ENCODE measurements around the gene PGRMC2.
"Not testable (repeated sequence)": the region's sequence is repeated elsewhere in the genome, so short reads cannot be mapped to it uniquely, and the experiment has no call there.

PGRMC2 gene

GRCh38 chr4:128279624-128280225 lies 7.9 kb downstream of the PGRMC2 start:
- peaks cover 50% of the 10 kb centered on the region for H3K9me3 Mint-ChIP-seq
- DNase-seq = no peak
- no peak overlapping the region for H3K27ac Mint-ChIP-seq
- TF ChIP-seq, protein P1, sequence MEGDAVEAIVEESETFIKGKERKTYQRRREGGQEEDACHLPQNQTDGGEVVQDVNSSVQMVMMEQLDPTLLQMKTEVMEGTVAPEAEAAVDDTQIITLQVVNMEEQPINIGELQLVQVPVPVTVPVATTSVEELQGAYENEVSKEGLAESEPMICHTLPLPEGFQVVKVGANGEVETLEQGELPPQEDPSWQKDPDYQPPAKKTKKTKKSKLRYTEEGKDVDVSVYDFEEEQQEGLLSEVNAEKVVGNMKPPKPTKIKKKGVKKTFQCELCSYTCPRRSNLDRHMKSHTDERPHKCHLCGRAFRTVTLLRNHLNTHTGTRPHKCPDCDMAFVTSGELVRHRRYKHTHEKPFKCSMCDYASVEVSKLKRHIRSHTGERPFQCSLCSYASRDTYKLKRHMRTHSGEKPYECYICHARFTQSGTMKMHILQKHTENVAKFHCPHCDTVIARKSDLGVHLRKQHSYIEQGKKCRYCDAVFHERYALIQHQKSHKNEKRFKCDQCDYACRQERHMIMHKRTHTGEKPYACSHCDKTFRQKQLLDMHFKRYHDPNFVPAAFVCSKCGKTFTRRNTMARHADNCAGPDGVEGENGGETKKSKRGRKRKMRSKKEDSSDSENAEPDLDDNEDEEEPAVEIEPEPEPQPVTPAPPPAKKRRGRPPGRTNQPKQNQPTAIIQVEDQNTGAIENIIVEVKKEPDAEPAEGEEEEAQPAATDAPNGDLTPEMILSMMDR (IDR thresholded peaks at IDR 0.05) = no peak
- no peaks in the 10 kb centered on the region for H3K4me1 Mint-ChIP-seq
- peaks cover 92% of the 10 kb centered on the region for H3K36me3 Mint-ChIP-seq (ENCODE audit: low read depth)
- H3K4me3 Mint-ChIP-seq = no peak overlapping the region
- H3K27me3 Mint-ChIP-seq (ENCODE audit: low read depth, poor library complexity) = no peaks in the 10 kb centered on the region

GRCh38 chr4:128277856-128278255 lies 9.8 kb downstream of the PGRMC2 start:
- Mint-ChIP-seq H3K27me3 (ENCODE audit: low read depth, poor library complexity) (no peaks in the 10 kb centered on the region), H3K27ac (no peak overlapping the region), H3K4me1 (no peaks in the 10 kb centered on the region), H3K9me3 (peaks cover 39% of the 10 kb centered on the region), H3K36me3 (ENCODE audit: low read depth) (peaks cover 90% of the 10 kb centered on the region), H3K4me3 (no peak overlapping the region)
- no peak for DNase-seq
- TF ChIP-seq, protein P1 (IDR thresholded peaks at IDR 0.05) = no peak

- Mint-ChIP-seq H3K27ac (no peak overlapping the region), H3K27me3 (ENCODE audit: low read depth, poor library complexity) (no peaks in the 10 kb centered on the region), H3K36me3 (ENCODE audit: low read depth) (peaks cover 87% of the 10 kb centered on the region), H3K9me3 (peaks cover 25% of the 10 kb centered on the region), H3K4me1 (no peaks in the 10 kb centered on the region), H3K4me3 (no peak overlapping the region)
- TF ChIP-seq, protein P1 (IDR thresholded peaks at IDR 0.05) = no peak
- no peak for DNase-seq
These were observed 12.3 kb downstream of the PGRMC2 start for GRCh38 chr4:128275346-128275745.

DNA sequence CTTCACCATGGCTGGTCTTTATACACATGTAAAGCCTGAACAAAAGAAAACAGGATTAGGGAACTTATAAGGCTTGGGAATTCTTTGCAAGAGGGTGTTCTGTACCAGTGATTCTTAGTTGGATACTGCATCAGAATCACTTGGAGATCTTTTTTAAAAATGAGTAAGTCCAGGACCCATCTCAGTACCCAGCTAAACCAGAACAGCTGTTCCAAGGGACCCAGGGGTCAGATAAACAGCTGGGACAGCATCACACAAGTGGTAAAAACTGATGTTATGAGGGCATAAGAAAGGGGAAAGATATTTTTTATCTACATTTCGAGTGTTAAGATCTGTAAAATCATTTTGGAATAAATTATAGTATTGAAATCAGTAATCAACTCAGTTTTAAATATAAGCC lies 16.1 kb downstream of the PGRMC2 start:
- no peaks in the 10 kb centered on the region for H3K4me1 Mint-ChIP-seq
- peaks cover 54% of the 10 kb centered on the region for H3K36me3 Mint-ChIP-seq (ENCODE audit: low read depth)
- DNase-seq = no peak
- no peak overlapping the region for H3K4me3 Mint-ChIP-seq
- H3K9me3 Mint-ChIP-seq = peaks cover 1% of the 10 kb centered on the region
- TF ChIP-seq, protein P1 (IDR thresholded peaks at IDR 0.05) = no peak
- no peaks in the 10 kb centered on the region for H3K27me3 Mint-ChIP-seq (ENCODE audit: low read depth, poor library complexity)
- no peak overlapping the region for H3K27ac Mint-ChIP-seq

GRCh38 chr4:128268970-128269369 lies 18.6 kb downstream of the PGRMC2 start:
- TF ChIP-seq, protein P1 (IDR thresholded peaks at IDR 0.05) = no peak
- Mint-ChIP-seq H3K4me3 (no peak overlapping the region), H3K36me3 (ENCODE audit: low read depth) (peaks cover 39% of the 10 kb centered on the region), H3K4me1 (no peaks in the 10 kb centered on the region), H3K9me3 (peaks cover 27% of the 10 kb centered on the region), H3K27me3 (ENCODE audit: low read depth, poor library complexity) (no peaks in the 10 kb centered on the region), H3K27ac (peak overlapping the region; percentile 15)
- DNase-seq = no peak

DNA sequence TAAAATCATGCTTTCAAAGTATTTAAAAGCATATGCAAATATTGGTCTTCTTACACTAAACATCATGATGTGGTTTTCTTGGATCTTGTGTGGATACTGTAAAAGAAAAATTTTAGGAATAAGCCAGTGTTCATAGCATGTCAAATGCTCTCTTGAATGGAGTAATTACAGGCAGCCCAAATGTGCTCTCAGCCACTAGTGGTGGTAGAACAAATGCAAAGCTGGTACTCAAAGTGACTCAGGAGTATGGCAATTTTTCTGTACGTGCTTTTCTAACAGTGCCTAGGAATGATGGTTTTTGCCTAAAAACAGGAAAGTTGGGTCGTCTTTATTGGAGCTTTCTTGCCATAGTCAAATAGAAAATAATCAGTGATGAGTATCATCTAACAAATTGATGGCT lies 19.9 kb downstream of the PGRMC2 start:
- peaks cover 30% of the 10 kb centered on the region for H3K36me3 Mint-ChIP-seq (ENCODE audit: low read depth)
- DNase-seq = no peak
- peak overlapping the region; percentile 36 for H3K27ac Mint-ChIP-seq
- no peak overlapping the region for H3K4me3 Mint-ChIP-seq
- no peaks in the 10 kb centered on the region for H3K4me1 Mint-ChIP-seq
- no peaks in the 10 kb centered on the region for H3K27me3 Mint-ChIP-seq (ENCODE audit: low read depth, poor library complexity)
- peaks cover 39% of the 10 kb centered on the region for H3K9me3 Mint-ChIP-seq
- TF ChIP-seq, protein P1 (IDR thresholded peaks at IDR 0.05) = no peak

- DNase-seq; H3K27me3 Mint-ChIP-seq (ENCODE audit: low read depth, poor library complexity); H3K4me3 Mint-ChIP-seq; H3K4me1 Mint-ChIP-seq: not testable (repeated sequence)
- Mint-ChIP-seq H3K9me3 (peaks cover 40% of the 10 kb centered on the region), H3K27ac (peak overlapping the region; percentile 36), H3K36me3 (ENCODE audit: low read depth) (peaks cover 25% of the 10 kb centered on the region)
These were observed 20.4 kb downstream of the PGRMC2 start for GRCh38 chr4:128267171-128267570.

DNA sequence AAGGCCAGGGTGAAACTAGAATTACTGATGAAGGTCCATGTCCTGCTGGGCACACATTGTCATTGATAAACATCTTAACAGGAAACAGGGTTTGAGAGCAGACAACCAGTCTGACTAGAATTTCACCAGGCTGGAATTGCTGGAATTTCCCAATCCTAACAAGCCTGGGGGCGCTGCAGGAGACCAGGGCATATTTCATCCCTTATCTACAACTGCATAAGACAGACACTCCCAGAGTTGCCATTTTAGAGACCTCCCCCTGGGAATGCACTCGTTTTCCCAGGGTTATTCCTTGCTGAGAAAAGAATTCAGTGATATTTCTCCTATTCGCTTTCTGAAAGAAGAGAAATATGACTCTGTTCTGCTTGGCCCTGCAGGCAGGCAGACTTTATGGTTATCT lies 22.1 kb downstream of the PGRMC2 start:
- H3K4me1 Mint-ChIP-seq; H3K27ac Mint-ChIP-seq; H3K4me3 Mint-ChIP-seq; DNase-seq; H3K27me3 Mint-ChIP-seq (ENCODE audit: low read depth, poor library complexity): not testable (repeated sequence)
- Mint-ChIP-seq H3K36me3 (ENCODE audit: low read depth) (peaks cover 15% of the 10 kb centered on the region), H3K9me3 (peaks cover 52% of the 10 kb centered on the region)

DNA sequence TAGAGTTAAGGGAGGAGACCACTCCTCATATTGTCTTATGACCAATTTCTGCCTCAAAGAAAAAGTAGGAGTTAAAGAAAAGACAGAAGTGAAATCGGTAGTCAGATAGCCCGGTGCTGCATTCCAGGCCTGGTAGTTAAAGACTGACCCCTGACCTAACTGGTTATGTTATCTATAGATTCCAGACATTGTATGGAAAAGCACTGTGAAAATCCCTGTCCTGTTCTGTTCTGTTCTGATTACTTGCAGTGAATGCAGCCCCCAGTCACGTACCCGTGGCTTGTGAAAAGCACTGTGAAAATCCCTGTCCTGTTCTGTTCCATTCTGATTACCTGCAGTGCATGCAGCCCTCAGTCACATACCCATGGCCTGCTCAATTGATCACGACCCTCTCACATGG lies 27.7 kb downstream of the PGRMC2 start:
- H3K36me3 Mint-ChIP-seq (ENCODE audit: low read depth); H3K4me3 Mint-ChIP-seq; H3K27ac Mint-ChIP-seq; DNase-seq; H3K4me1 Mint-ChIP-seq; H3K27me3 Mint-ChIP-seq (ENCODE audit: low read depth, poor library complexity): not testable (repeated sequence)
- peaks cover 34% of the 10 kb centered on the region for H3K9me3 Mint-ChIP-seq

Measured in nephron progenitor cell (in vitro differentiated cells).